Epithelial cell of esophagus (primary cell): ENCODE results near the gene PCDHB6.
"Not testable (repeated sequence)": the region's sequence is repeated elsewhere in the genome, so short reads cannot be mapped to it uniquely, and the experiment has no call there.

Experiments
- DNase-seq: peaks from one replicate; pipeline ENCODE4 v3.0.0; 2010; ENCODE audit warnings: low read depth
- H3K4me3 ChIP-seq: 2 replicates; pipeline ENCODE4 v1.5.1; 2011; ENCODE audit warnings: mild to moderate bottlenecking, low read length, control low read depth
- TF ChIP-seq, protein P1 (sequence below): IDR thresholded peaks from 2 replicates; pipeline ENCODE4 v1.5.1; 2011; ENCODE audit warnings: low read depth, mild to moderate bottlenecking, low read length, control low read depth, inconsistent platforms; ENCODE audit not compliant: insufficient read depth; ENCODE audit errors: missing control alignments

PCDHB6 gene

GRCh38 chr5:141149812-141150211 is at the start of gene PCDHB6:
TSS of gene PCDHB6 (plus strand) at chr5:141150057. CDS start at chr5:141150258, 201 bp downstream.
- TF ChIP-seq, protein P1, sequence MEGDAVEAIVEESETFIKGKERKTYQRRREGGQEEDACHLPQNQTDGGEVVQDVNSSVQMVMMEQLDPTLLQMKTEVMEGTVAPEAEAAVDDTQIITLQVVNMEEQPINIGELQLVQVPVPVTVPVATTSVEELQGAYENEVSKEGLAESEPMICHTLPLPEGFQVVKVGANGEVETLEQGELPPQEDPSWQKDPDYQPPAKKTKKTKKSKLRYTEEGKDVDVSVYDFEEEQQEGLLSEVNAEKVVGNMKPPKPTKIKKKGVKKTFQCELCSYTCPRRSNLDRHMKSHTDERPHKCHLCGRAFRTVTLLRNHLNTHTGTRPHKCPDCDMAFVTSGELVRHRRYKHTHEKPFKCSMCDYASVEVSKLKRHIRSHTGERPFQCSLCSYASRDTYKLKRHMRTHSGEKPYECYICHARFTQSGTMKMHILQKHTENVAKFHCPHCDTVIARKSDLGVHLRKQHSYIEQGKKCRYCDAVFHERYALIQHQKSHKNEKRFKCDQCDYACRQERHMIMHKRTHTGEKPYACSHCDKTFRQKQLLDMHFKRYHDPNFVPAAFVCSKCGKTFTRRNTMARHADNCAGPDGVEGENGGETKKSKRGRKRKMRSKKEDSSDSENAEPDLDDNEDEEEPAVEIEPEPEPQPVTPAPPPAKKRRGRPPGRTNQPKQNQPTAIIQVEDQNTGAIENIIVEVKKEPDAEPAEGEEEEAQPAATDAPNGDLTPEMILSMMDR: no peak
- H3K4me3 ChIP-seq: no peak within 1 kb of the TSS
- DNase-seq: peak; percentile 1

DNA sequence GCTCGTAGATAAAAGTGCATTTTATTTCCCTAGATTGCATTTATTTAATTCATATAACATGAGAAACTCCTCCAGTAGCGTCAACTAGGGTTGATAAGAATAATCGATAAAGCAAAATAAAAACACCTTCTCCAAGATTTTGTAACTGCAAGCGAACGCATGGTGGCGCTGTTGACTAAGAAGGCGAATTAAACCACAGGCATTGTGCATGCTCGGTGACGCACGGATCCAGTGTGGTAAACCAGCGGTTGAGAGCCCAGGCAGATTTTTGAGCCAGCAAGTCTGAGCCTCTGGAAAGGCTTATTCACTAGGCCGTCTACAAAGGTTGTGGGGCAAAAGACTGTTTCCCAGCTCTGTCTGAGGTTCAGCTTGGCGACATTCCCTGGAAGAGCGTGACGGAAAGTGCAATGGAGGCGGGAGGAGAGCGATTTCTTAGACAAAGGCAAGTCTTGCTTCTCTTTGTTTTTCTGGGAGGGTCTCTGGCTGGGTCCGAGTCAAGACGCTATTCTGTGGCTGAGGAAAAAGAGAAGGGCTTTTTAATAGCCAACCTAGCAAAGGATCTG is 49.5 kb upstream of the PCDHB6 start, which contains the start of gene PCDHB3:
Gene PCDHB3 (plus strand): TSS at position 231 of the 563 bp plus-strand sequence. CDS start 177 bp downstream, at position 408.
- DNase-seq: peak; percentile 16
- TF ChIP-seq, protein P1: peak; percentile 18
- no peak within 1 kb of the TSS for H3K4me3 ChIP-seq

DNA sequence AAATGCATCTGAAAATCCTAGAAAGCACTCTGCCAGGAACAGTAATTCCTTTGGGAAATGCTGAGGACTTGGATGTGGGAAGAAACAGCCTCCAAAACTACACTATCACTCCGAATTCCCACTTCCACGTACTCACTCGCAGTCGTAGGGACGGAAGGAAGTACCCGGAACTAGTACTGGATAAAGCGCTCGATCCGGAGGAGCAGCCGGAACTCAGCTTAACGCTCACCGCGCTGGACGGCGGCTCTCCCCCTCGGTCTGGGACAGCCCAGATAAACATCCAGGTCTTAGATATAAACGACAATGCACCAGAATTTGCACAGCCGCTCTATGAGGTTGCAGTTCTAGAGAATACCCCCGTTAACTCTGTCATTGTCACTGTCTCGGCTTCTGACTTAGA is 48.8 kb upstream of the PCDHB6 start:
- TF ChIP-seq, protein P1: no peak
- no peak overlapping the region for H3K4me3 ChIP-seq
- no peak for DNase-seq

DNA sequence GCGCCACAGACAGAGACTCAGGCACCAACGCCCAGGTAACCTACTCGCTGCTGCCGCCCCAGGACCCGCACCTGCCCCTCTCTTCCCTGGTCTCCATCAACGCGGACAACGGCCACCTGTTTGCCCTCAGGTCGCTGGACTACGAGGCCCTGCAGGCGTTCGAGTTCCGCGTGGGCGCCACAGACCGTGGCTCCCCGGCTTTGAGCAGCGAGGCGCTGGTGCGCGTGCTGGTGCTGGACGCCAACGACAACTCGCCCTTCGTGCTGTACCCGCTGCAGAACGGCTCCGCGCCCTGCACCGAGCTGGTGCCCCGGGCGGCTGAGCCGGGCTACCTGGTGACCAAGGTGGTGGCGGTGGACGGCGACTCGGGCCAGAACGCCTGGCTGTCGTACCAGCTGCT is 47.8 kb upstream of the PCDHB6 start:
- not testable (repeated sequence) for DNase-seq, H3K4me3 ChIP-seq

GRCh38 chr5:141102471-141102870 is 47.4 kb upstream of the PCDHB6 start:
- DNase-seq, H3K4me3 ChIP-seq: not testable (repeated sequence)

DNA sequence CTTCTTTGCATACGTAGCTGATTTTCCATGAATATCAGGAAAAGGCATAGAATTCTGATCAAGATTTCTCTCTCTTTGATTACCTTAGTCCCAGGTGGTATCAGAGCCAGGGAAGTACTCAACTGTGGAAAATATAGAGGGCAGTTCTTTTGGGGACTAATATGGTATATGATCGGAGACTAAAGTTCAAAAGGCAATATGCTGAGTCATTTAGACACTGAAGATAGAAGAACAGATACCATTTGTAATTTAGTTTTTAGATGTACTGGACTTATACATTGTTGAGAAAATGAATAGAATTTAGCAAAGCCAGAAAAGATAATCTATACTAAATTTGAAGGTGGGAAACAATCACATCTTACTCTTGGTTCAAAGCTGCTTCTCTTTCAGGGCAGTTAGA is 44.5 kb upstream of the PCDHB6 start:
- no peak for DNase-seq
- no peak overlapping the region for H3K4me3 ChIP-seq
- TF ChIP-seq, protein P1: no peak

GRCh38 chr5:141119250-141119649 is 30.6 kb upstream of the PCDHB6 start:
- TF ChIP-seq, protein P1: no peak
- no peak for DNase-seq
- H3K4me3 ChIP-seq: no peak overlapping the region

GRCh38 chr5:141121563-141121962 is 28.3 kb upstream of the PCDHB6 start, which contains the start of gene PCDHB4:
TSS of gene PCDHB4 (plus strand) at chr5:141121818. CDS start at chr5:141121999, 181 bp downstream.
- TF ChIP-seq, protein P1: peak; percentile 18
- H3K4me3 ChIP-seq: no peak within 1 kb of the TSS
- DNase-seq: no peak
